K562 (cell line): ENCODE data around the gene NHLRC2. TPM values are rescaled to one million over a fixed set of nuclear protein-coding genes. Genes with fewer than 3 reads are reported as not detected.

Source experiments
- ATAC-seq: fragments of 200-7000 bp; cut with Tn5 transposase; 3 replicates; pipeline ENCODE4 v1.9.1; 2020; ENCODE audit warnings: moderate library complexity
- BruUV-seq: library from RNA; stranded (reverse); fragments of 400-500 nt; replicated peaks from 2 replicates; lab custom pipeline; 2021; lab: Mats Ljungman, UMichigan
- CTCF ChIA-PET: fragments of 300-600 bp; formaldehyde crosslinking; extraction: SDS; loops from one replicate; lab custom pipeline; 2021; ENCODE audit warnings: low intra/inter-chr PET ratio; lab: Yijun Ruan, JAX
- POLR2A ChIA-PET: fragments of 300-600, 350-650 bp; sonication (Branson Sonifier 250); formaldehyde crosslinking; extraction: SDS; loops from one replicate; lab custom pipeline; 2021; ENCODE audit warnings: antibody characterized with exemption, inconsistent platforms; lab: Yijun Ruan, JAX
- DNase-seq, 4 experiments: peaks; one replicate each; pipeline versions ENCODE4 v3.0.0 to v3.0.0-alpha.2; 2011 to 2018; ENCODE audit warnings: low spot score in 3 of 4, mixed read lengths in 3 of 4; ENCODE audit errors: extremely low read depth in 1 of 4
- FAIRE-seq: peaks from 2 replicates; lab custom pipeline; 2011; peaks lifted over from hg19 to GRCh38; lab: Jason Lieb, UNC
- H2AFZ ChIP-seq: 2 replicates; pipeline ENCODE4 v1.6.0; 2011; ENCODE audit warnings: low read depth, low read length, control low read depth, inconsistent platforms
- H3K27ac ChIP-seq: fragments of 200-600 bp; 3 replicates; pipeline ENCODE4 v1.8.0; 2011; ENCODE audit warnings: low read depth, mild to moderate bottlenecking, control low read depth, inconsistent platforms, low read length, moderate library complexity, mixed read lengths; ENCODE audit errors: extremely low read depth
- H3K27me3 ChIP-seq, 2 experiments: fragments of 300-600 bp in 1 of 2; 2 replicates in 1 of 2; 3 replicates in 1 of 2; pipeline versions ENCODE4 v1.6.0 to v1.8.0; 2011; ENCODE audit warnings: inconsistent platforms in 2 of 2, low read length in 2 of 2, mild to moderate bottlenecking in 1 of 2, mixed read lengths in 1 of 2, moderate library complexity in 1 of 2; ENCODE audit not compliant: control insufficient read depth in 2 of 2, insufficient read depth in 2 of 2
- H3K36me3 ChIP-seq: fragments of 300-600 bp; 3 replicates; pipeline ENCODE4 v1.8.0; 2011; ENCODE audit warnings: mild to moderate bottlenecking, low read length, inconsistent platforms; ENCODE audit not compliant: control insufficient read depth, insufficient read depth
- H3K4me1 ChIP-seq, 2 experiments: fragments of 200-600 bp in 1 of 2; replicated peaks in 1 of 2; 2 replicates in 1 of 2; 3 replicates in 1 of 2; pipeline versions ENCODE4 v1.5.1 to v1.8.0; 2011; ENCODE audit warnings: inconsistent platforms in 2 of 2, low read length in 2 of 2, mild to moderate bottlenecking in 1 of 2, mixed read lengths in 1 of 2, moderate library complexity in 1 of 2; ENCODE audit not compliant: control insufficient read depth in 2 of 2, insufficient read depth in 2 of 2
- H3K4me2 ChIP-seq: 2 replicates; pipeline ENCODE4 v1.6.1; 2011; ENCODE audit warnings: low read length, control low read depth, inconsistent platforms, mixed read lengths; ENCODE audit not compliant: insufficient read depth
- H3K4me3 ChIP-seq: fragments of 200-600 bp; sonication (generic), shearing (Covaris generic); 2 replicates; pipeline ENCODE4 v1.5.1; 2016; ENCODE audit warnings: control low read depth, inconsistent platforms
- H3K79me2 ChIP-seq: fragments of 200-600 bp; 3 replicates; pipeline ENCODE4 v1.8.0; 2011; ENCODE audit warnings: low read length, inconsistent platforms; ENCODE audit not compliant: control insufficient read depth, insufficient read depth
- H3K9ac ChIP-seq, 2 experiments: 2 replicates each; pipeline versions ENCODE4 v1.6.0 to v1.6.1; 2011; ENCODE audit warnings: low read depth in 2 of 2, low read length in 2 of 2, control low read depth in 1 of 2, inconsistent platforms in 1 of 2, mild to moderate bottlenecking in 1 of 2, mixed read lengths in 1 of 2; ENCODE audit not compliant: insufficient read depth in 1 of 2
- H3K9me1 ChIP-seq: one replicate; pipeline ENCODE4 v1.6.0; 2011; ENCODE audit warnings: inconsistent platforms, mild to moderate bottlenecking, low read length, moderate library complexity; ENCODE audit not compliant: control insufficient read depth, insufficient read depth
- H3K9me3 ChIP-seq: replicated peaks from 2 replicates; pipeline ENCODE4 v1.5.1; 2011; ENCODE audit warnings: low read depth, low read length, inconsistent platforms; ENCODE audit not compliant: control insufficient read depth, insufficient read depth
- H4K20me1 ChIP-seq: replicated peaks from 2 replicates; pipeline ENCODE4 v1.6.1; 2011; ENCODE audit warnings: low read length, inconsistent platforms, mixed read lengths; ENCODE audit not compliant: control insufficient read depth, insufficient read depth
- ARID1B ChIP-seq: fragments of 450-650 bp; IDR thresholded peaks from 2 replicates; pipeline ENCODE4 v1.6.1; 2016; ENCODE audit warnings: antibody characterized with exemption, mild to moderate bottlenecking, inconsistent platforms
- DPF2 ChIP-seq: fragments of 450-650 bp; IDR thresholded peaks from 2 replicates; pipeline ENCODE4 v1.6.1; 2016
- EP400 ChIP-seq: fragments of 450-650 bp; IDR thresholded peaks from 2 replicates; pipeline ENCODE4 v1.6.1; 2017; ENCODE audit warnings: antibody characterized with exemption, mild to moderate bottlenecking, moderate library complexity
- HDAC1 ChIP-seq, 2 experiments: fragments of 450-650 bp; IDR thresholded peaks; 2 replicates each; pipeline ENCODE4 v1.6.1; 2016 to 2017; ENCODE audit warnings: inconsistent platforms in 1 of 2, mild to moderate bottlenecking in 1 of 2, moderate library complexity in 1 of 2
- L3MBTL2 ChIP-seq: fragments of 450-650 bp; IDR thresholded peaks from 2 replicates; pipeline ENCODE4 v1.6.1; 2016; ENCODE audit warnings: mild to moderate bottlenecking, moderate library complexity
- MTA2 ChIP-seq: fragments of 450-650 bp; IDR thresholded peaks from 2 replicates; pipeline ENCODE4 v1.6.1; 2016; ENCODE audit warnings: low read depth
- NCOR1 ChIP-seq: fragments of 450-650 bp; IDR thresholded peaks from 2 replicates; pipeline ENCODE4 v1.6.1; 2016; ENCODE audit warnings: mild to moderate bottlenecking, moderate library complexity
- NFIC ChIP-seq: fragments of 450-650 bp; IDR thresholded peaks from 2 replicates; pipeline ENCODE4 v1.6.1; 2017; ENCODE audit warnings: mild to moderate bottlenecking, inconsistent platforms
- RBM34 ChIP-seq: fragments of 200-400 bp; formaldehyde crosslinking; IDR thresholded peaks from 2 replicates; pipeline ENCODE4 v1.6.1; 2018; ENCODE audit warnings: low read length, borderline replicate concordance; ENCODE audit not compliant: insufficient read depth
- RCOR1 ChIP-seq, 2 experiments: IDR thresholded peaks; 2 replicates each; pipeline ENCODE4 v1.6.1; 2012; ENCODE audit warnings: low read depth in 2 of 2, low read length in 2 of 2, borderline replicate concordance in 1 of 2, improper control_type of control experiment in 1 of 2
- RNF2 ChIP-seq: sonication (generic); IDR thresholded peaks from 2 replicates; pipeline ENCODE4 v1.6.1; 2016
- SMARCE1 ChIP-seq: fragments of 450-650 bp; IDR thresholded peaks from 2 replicates; pipeline ENCODE4 v1.7.1; 2016; ENCODE audit warnings: mild to moderate bottlenecking
- SOX6 ChIP-seq: fragments of 450-650 bp; IDR thresholded peaks from 2 replicates; pipeline ENCODE4 v1.6.1; 2014; ENCODE audit warnings: mild to moderate bottlenecking
- SPI1 ChIP-seq: IDR thresholded peaks from 2 replicates; pipeline ENCODE4 v1.6.1; 2011; ENCODE audit warnings: low read depth, low read length, control low read depth, borderline replicate concordance
- TAF9B ChIP-seq: fragments of 450-650 bp; IDR thresholded peaks from 2 replicates; pipeline ENCODE4 v1.6.1; 2018; ENCODE audit warnings: mild to moderate bottlenecking; ENCODE audit not compliant: partially characterized antibody
- TEAD4 ChIP-seq, 2 experiments: sonication (generic) in 1 of 2; formaldehyde crosslinking in 1 of 2; IDR thresholded peaks; 2 replicates each; pipeline versions ENCODE4 v1.6.1 to v1.8.0; 2012 to 2022; ENCODE audit warnings: borderline replicate concordance in 1 of 2, inconsistent platforms in 1 of 2, low read length in 1 of 2, mild to moderate bottlenecking in 1 of 2, missing genetic modification reagents in 1 of 2
- THRA ChIP-seq: fragments of 450-650 bp; IDR thresholded peaks from 2 replicates; pipeline ENCODE4 v1.6.1; 2017; ENCODE audit warnings: mild to moderate bottlenecking, moderate library complexity
- ZNF707 ChIP-seq: fragments of 250-450 bp; sonication (Bioruptor Pico); conservative IDR thresholded peaks from 2 replicates; pipeline ENCODE4 v1.8.0; 2022; ENCODE audit warnings: inconsistent platforms, mild to moderate bottlenecking, moderate library complexity
- WGBS: fragments of 100-300 bp; shearing (Covaris generic); methylation state at CpG from one replicate; pipeline ENCODE4 v1.1.6; 2016; ENCODE audit warnings: low coverage, mixed read lengths; ENCODE audit not compliant: insufficient coverage; ENCODE audit errors: missing lambda C conversion rate; 5-methylcytosine and 5-hydroxymethylcytosine counted together
- in situ Hi-C: fragments of 300-500 bp; cut with MboI; formaldehyde crosslinking; loops from 4 replicates; pipeline ENCODE4 v1.15.0; 2018; ENCODE audit warnings: inconsistent platforms, mixed read lengths
- intact Hi-C: fragments of 100-400 bp; cut with micrococcal nuclease; formaldehyde crosslinking; loops from 2 replicates; pipeline ENCODE4 v1.14.2; 2022
- polyA plus RNA-seq, 8 experiments: library from polyadenylated mRNA; depleted of rRNA in 4 of 8; stranded (reverse) in 5 of 8; unstranded in 3 of 8; fragments of >200 nt; fragmentation: Nextera tagmentation in 2 of 8; fragmentation: Illumina TruSeq in 1 of 8; extraction: Ambion mirVana in 2 of 8; extraction: Trizol in 1 of 8; gene quantifications; 2 replicates each; pipeline versions ENCODE4 v1.2.1 to v1.2.3, GENCODE V29; 2011 to 2014; ENCODE audit warnings: inconsistent platforms in 1 of 8, missing spikeins in 1 of 8
- total RNA-seq, 7 experiments: library from RNA; depleted of rRNA in 6 of 7; stranded (reverse); fragments of >200 nt in 6 of 7; fragmentation: Illumina TruSeq in 2 of 7; extraction: Trizol in 2 of 7; gene quantifications; 2 replicates each; pipeline versions ENCODE4 v1.2.1 to v1.2.3, GENCODE V29; 2011 to 2021; ENCODE audit warnings: low replicate concordance in 1 of 7
- TF ChIP-seq, protein P1 (sequence below): fragments of 250-450 bp; sonication (Bioruptor Pico); IDR thresholded peaks from 2 replicates; pipeline ENCODE4 v1.8.0; 2021; ENCODE audit warnings: moderate library complexity, mild to moderate bottlenecking, inconsistent platforms
- TF ChIP-seq, protein P2 (sequence below): fragments of 200-400 bp; formaldehyde crosslinking; IDR thresholded peaks from 2 replicates; pipeline ENCODE4 v1.6.1; 2017; ENCODE audit warnings: mild to moderate bottlenecking, low read depth, low read length, moderate library complexity

The NHLRC2 gene
- total and polyA plus RNA-seq, 9 of the 15 experiments (the other 6 are each of a cell fraction or from before 2014, with no cell fraction given): 1.5 to 22.4 (median 10.3) TPM

- peak overlapping the region in 1 of 2 experiments; percentile 20; a peak in 1 of 4 replicates for H3K9ac ChIP-seq
- H4K20me1 ChIP-seq: no peaks in the 10 kb centered on the region
- H2AFZ ChIP-seq: no peak overlapping the region
- peaks cover 2% of the 10 kb centered on the region; the same call in 1 of the 2 replicates for H3K9me3 ChIP-seq
- in situ Hi-C loops: no loop called here
- no TSS peak for BruUV-seq
- DNase-seq (peak; percentile 10 to 67 (median 33)), ATAC-seq (peak; percentile 87), FAIRE-seq (peak; percentile 40)
- intact Hi-C loops: no loop called here
- 43% methylated on average over 4 of the region's 5 CpGs for WGBS
- CTCF ChIA-PET: no interaction called here
- H3K27ac ChIP-seq: peak overlapping the region; percentile 42
- no peaks in the 10 kb centered on the region for H3K27me3 ChIP-seq
- H3K79me2 ChIP-seq: peaks cover 49% of the 10 kb centered on the region
- H3K9me1 ChIP-seq: no peaks in the 10 kb centered on the region
- peaks cover 38% of the 10 kb centered on the region; the same call in 2 of the 3 replicates for H3K36me3 ChIP-seq
- peak overlapping the region; percentile 52 for H3K4me2 ChIP-seq
- peaks cover 5 to 7% of the 10 kb centered on the region in 2 experiments; a peak in 4 of 5 replicates for H3K4me1 ChIP-seq
- POLR2A ChIA-PET: interaction anchor here (0.6 to 1.0 kb wide), 5 partner anchors 8 to 17 kb away, joined by 3 to 4 read pairs (median 3); no protein-coding TSS in a partner anchor
- H3K4me3 ChIP-seq: no peak overlapping the region
- peak; percentile 37; the same call in 1 of the 2 replicates for TF ChIP-seq SMARCE1
- no peak for TF ChIP-seq SPI1
- peak; percentile 88 for TF ChIP-seq NFIC
- peak; percentile 92 for TF ChIP-seq ARID1B
- no peak for TF ChIP-seq RBM34
- 0 out of 4 replicates have a peak, but pooled peaks of 1 of the 2 experiments have one; percentile 8 for TF ChIP-seq RCOR1 (IDR thresholded peaks at IDR 0.05; ENCODE audit: borderline replicate concordance in 1 of 2, low read depth in 2 of 2, low read length in 2 of 2)
- TF ChIP-seq TAF9B: no peak
- TF ChIP-seq L3MBTL2: no peak
- TF ChIP-seq THRA: no peak
- no peak for TF ChIP-seq RNF2
- peak; percentile 10; the same call in 1 of the 2 replicates for TF ChIP-seq EP400
- no peak for TF ChIP-seq ZNF707 (CRISPR knock-in tag)
- TF ChIP-seq TEAD4 (IDR thresholded peaks at IDR 0.05; ENCODE audit: low read length): peak; percentile 80
- no peak for TF ChIP-seq TEAD4 (CRISPR knock-in tag; IDR thresholded peaks at IDR 0.05; ENCODE audit: borderline replicate concordance)
- peak; percentile 70 for TF ChIP-seq MTA2
- TF ChIP-seq HDAC1 (IDR thresholded peaks at IDR 0.05): peak in 1 of 2 experiments; percentile 12; a peak in 1 of 4 replicates
- TF ChIP-seq SOX6: peak; percentile 49; the same call in 1 of the 2 replicates
- TF ChIP-seq DPF2: peak; percentile 55; the same call in 1 of the 2 replicates
- TF ChIP-seq, protein P1, sequence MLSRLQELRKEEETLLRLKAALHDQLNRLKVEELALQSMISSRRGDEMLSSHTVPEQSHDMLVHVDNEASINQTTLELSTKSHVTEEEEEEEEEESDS (CRISPR knock-in tag): no peak
- peak; percentile 68; the same call in 1 of the 2 replicates for TF ChIP-seq NCOR1
- TF ChIP-seq, protein P2, sequence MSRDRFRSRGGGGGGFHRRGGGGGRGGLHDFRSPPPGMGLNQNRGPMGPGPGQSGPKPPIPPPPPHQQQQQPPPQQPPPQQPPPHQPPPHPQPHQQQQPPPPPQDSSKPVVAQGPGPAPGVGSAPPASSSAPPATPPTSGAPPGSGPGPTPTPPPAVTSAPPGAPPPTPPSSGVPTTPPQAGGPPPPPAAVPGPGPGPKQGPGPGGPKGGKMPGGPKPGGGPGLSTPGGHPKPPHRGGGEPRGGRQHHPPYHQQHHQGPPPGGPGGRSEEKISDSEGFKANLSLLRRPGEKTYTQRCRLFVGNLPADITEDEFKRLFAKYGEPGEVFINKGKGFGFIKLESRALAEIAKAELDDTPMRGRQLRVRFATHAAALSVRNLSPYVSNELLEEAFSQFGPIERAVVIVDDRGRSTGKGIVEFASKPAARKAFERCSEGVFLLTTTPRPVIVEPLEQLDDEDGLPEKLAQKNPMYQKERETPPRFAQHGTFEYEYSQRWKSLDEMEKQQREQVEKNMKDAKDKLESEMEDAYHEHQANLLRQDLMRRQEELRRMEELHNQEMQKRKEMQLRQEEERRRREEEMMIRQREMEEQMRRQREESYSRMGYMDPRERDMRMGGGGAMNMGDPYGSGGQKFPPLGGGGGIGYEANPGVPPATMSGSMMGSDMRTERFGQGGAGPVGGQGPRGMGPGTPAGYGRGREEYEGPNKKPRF: no peak
These were observed 12.3 kb downstream of the NHLRC2 start for GRCh38 chr10:113866551-113867394.
